HUES48 (cell line): ENCODE measurements around the gene FLT1.
A peak's percentile ranks its signal among the peaks of the same experiment; 100 is the strongest.

ENCODE experiments used
- H3K27ac ChIP-seq: one replicate; pipeline ENCODE4 v1.7.0; 2013; ENCODE audit warnings: low read depth, low read length, inconsistent platforms
- H3K27me3 ChIP-seq: 2 replicates; pipeline ENCODE4 v1.6.1; 2013; ENCODE audit warnings: mild to moderate bottlenecking, low read length; ENCODE audit not compliant: control insufficient read depth, insufficient read depth
- H3K36me3 ChIP-seq: 2 replicates; pipeline ENCODE4 v1.6.1; 2013; ENCODE audit warnings: low read length; ENCODE audit not compliant: control insufficient read depth, insufficient read depth
- H3K4me1 ChIP-seq: 2 replicates; pipeline ENCODE4 v1.6.1; 2013; ENCODE audit warnings: mild to moderate bottlenecking, low read length; ENCODE audit not compliant: control insufficient read depth, insufficient read depth
- H3K4me3 ChIP-seq: 2 replicates; pipeline ENCODE4 v1.5.1; 2013; ENCODE audit warnings: mild to moderate bottlenecking, low read depth, low read length
- H3K9ac ChIP-seq: 2 replicates; pipeline ENCODE4 v1.6.1; 2013; ENCODE audit warnings: mild to moderate bottlenecking, low read depth, low read length, moderate library complexity
- H3K9me3 ChIP-seq: 2 replicates; pipeline ENCODE4 v1.6.1; 2013; ENCODE audit warnings: low read length; ENCODE audit not compliant: control insufficient read depth, insufficient read depth

FLT1 gene

GRCh38 chr13:28527629-28528028 is 32.7 kb upstream of the FLT1 start:
- Histone ChIP-seq H3K9me3 (no peaks in the 10 kb centered on the region), H3K4me3 (no peak overlapping the region), H3K4me1 (peaks cover 26% of the 10 kb centered on the region), H3K36me3 (no peaks in the 10 kb centered on the region), H3K27ac (no peak overlapping the region), H3K27me3 (peaks cover 18% of the 10 kb centered on the region), H3K9ac (peak overlapping the region; percentile 17; the same call in 1 of the 2 replicates)

DNA sequence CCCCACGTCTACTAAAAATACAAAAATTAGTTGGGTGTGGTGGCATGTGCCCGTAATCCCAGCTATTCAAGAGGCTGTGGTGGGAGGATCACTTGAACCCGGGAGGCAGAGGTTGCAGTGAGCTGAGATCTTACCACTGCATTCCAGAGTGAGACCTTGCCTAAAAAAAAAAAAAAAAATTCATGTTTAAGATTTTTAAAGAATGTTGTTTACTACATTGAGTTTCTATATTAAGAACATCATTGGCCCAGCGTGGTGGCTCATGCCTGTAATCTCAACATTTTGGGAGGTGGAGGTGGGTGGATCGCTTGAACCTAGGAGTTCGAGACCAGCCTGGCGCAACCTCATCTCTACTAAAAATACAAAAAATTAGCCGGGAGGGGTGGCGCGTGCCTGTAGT is 31.9 kb upstream of the FLT1 start:
- Histone ChIP-seq H3K27me3 (peaks cover 12% of the 10 kb centered on the region), H3K9me3 (no peaks in the 10 kb centered on the region), H3K36me3 (no peaks in the 10 kb centered on the region), H3K27ac (no peak overlapping the region), H3K4me3 (no peak overlapping the region), H3K9ac (no peak overlapping the region), H3K4me1 (peaks cover 26% of the 10 kb centered on the region)

DNA sequence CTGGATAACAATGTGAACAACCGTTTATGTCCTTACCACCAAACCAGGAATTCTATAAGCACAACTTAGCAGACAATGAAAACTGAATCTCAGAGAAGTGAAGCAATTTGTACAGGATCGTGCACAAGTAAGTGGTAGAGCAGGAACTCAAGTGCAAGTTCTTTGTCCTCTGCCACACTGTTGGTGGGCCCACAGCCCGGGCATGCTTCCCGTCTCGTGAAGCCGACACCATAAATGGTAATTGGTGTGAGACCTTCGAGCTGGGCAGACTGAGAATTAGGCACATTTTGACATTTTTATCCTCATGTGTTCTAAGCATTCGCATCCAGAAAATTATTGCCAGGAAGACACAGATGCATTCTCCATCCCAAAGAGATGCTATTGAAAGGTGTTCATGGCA is 27.9 kb upstream of the FLT1 start:
- H3K27me3 ChIP-seq, result no peaks in the 10 kb centered on the region
- H3K9me3 ChIP-seq, result no peaks in the 10 kb centered on the region
- H3K4me3 ChIP-seq, result no peak overlapping the region
- H3K36me3 ChIP-seq, result no peaks in the 10 kb centered on the region
- no peak overlapping the region for H3K27ac ChIP-seq
- 0 out of 2 replicates have a peak, but pooled peaks cover 4% of the 10 kb centered on the region for H3K4me1 ChIP-seq
- H3K9ac ChIP-seq, result no peak overlapping the region

GRCh38 chr13:28513745-28514144 is 18.8 kb upstream of the FLT1 start:
- H3K9ac ChIP-seq, result no peak overlapping the region
- no peak overlapping the region for H3K27ac ChIP-seq
- H3K9me3 ChIP-seq, result no peaks in the 10 kb centered on the region
- no peaks in the 10 kb centered on the region for H3K36me3 ChIP-seq
- no peaks in the 10 kb centered on the region for H3K27me3 ChIP-seq
- no peak overlapping the region for H3K4me3 ChIP-seq
- peaks cover 14% of the 10 kb centered on the region for H3K4me1 ChIP-seq

- Histone ChIP-seq H3K9ac (no peak overlapping the region), H3K27ac (no peak overlapping the region), H3K4me3 (no peak overlapping the region), H3K36me3 (no peaks in the 10 kb centered on the region), H3K4me1 (peaks cover 17% of the 10 kb centered on the region), H3K27me3 (no peaks in the 10 kb centered on the region), H3K9me3 (no peaks in the 10 kb centered on the region)
Measured at GRCh38 chr13:28510542-28510941, 15.6 kb upstream of the FLT1 start.

GRCh38 chr13:28510066-28510465 is 15.1 kb upstream of the FLT1 start:
- H3K9ac ChIP-seq, result no peak overlapping the region
- H3K36me3 ChIP-seq, result no peaks in the 10 kb centered on the region
- no peak overlapping the region for H3K27ac ChIP-seq
- no peaks in the 10 kb centered on the region for H3K9me3 ChIP-seq
- no peaks in the 10 kb centered on the region for H3K27me3 ChIP-seq
- H3K4me3 ChIP-seq, result no peak overlapping the region
- H3K4me1 ChIP-seq, result peaks cover 19% of the 10 kb centered on the region

- Histone ChIP-seq H3K4me3 (no peak overlapping the region), H3K9ac (no peak overlapping the region), H3K27ac (no peak overlapping the region), H3K27me3 (no peaks in the 10 kb centered on the region; the same call in 1 of the 2 replicates), H3K9me3 (no peaks in the 10 kb centered on the region), H3K4me1 (peaks cover 23% of the 10 kb centered on the region), H3K36me3 (no peaks in the 10 kb centered on the region)
Measured at GRCh38 chr13:28505543-28506135, 10.7 kb upstream of the FLT1 start.

DNA sequence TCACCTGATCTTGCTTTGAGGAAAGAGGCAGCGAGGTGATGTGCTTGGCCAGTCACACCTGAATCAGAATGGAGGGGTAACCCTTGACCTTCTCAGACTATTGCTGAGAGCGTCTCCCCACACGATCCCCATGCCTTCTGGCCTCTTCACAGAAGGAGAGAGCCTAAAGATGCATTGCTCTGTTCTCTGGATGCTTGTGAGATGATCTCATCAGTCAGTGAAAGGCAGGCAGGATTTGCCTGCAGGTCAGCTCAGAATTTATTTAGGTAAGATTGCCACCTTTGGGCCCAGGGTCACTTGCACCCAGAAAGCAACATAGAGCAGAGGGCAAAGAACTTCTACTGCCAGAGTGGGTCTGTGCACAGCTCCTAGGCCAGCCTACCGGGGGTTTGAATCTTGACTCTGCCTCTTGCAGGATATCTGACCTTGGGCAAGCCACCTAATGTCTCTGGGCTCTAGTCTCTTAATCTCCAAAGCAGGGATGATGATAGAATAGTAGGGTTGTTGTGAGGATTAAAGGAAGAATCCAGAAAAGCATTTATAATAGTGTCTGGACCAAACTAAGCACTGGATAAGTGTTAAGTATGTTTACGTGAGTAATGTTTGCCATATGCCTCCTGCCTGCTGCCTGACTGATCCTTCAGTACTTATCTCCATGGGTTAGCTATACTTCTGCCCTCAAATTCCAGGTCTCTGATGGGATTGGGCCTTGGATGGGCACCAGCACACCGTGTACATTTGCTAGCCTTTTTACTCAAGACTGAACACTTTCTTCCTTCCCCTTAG is 8.4 kb upstream of the FLT1 start:
- Histone ChIP-seq H3K4me1 (peaks cover 20% of the 10 kb centered on the region), H3K9me3 (no peaks in the 10 kb centered on the region), H3K36me3 (no peaks in the 10 kb centered on the region), H3K27me3 (no peaks in the 10 kb centered on the region; the same call in 1 of the 2 replicates), H3K4me3 (no peak overlapping the region), H3K27ac (peak overlapping the region; percentile 24), H3K9ac (no peak overlapping the region)

- Histone ChIP-seq H3K36me3 (no peaks in the 10 kb centered on the region), H3K4me3 (no peak overlapping the region), H3K9ac (no peak overlapping the region), H3K27me3 (peaks cover 12% of the 10 kb centered on the region), H3K27ac (no peak overlapping the region), H3K9me3 (no peaks in the 10 kb centered on the region), H3K4me1 (peaks cover 32% of the 10 kb centered on the region)
Measured at GRCh38 chr13:28501547-28501946, 6.6 kb upstream of the FLT1 start.

GRCh38 chr13:28499609-28500008 is 4.7 kb upstream of the FLT1 start:
- Histone ChIP-seq H3K27me3 (peaks cover 25% of the 10 kb centered on the region), H3K9ac (no peak overlapping the region), H3K4me1 (peaks cover 38% of the 10 kb centered on the region), H3K27ac (no peak overlapping the region), H3K36me3 (no peaks in the 10 kb centered on the region), H3K9me3 (no peaks in the 10 kb centered on the region), H3K4me3 (no peak overlapping the region)

DNA sequence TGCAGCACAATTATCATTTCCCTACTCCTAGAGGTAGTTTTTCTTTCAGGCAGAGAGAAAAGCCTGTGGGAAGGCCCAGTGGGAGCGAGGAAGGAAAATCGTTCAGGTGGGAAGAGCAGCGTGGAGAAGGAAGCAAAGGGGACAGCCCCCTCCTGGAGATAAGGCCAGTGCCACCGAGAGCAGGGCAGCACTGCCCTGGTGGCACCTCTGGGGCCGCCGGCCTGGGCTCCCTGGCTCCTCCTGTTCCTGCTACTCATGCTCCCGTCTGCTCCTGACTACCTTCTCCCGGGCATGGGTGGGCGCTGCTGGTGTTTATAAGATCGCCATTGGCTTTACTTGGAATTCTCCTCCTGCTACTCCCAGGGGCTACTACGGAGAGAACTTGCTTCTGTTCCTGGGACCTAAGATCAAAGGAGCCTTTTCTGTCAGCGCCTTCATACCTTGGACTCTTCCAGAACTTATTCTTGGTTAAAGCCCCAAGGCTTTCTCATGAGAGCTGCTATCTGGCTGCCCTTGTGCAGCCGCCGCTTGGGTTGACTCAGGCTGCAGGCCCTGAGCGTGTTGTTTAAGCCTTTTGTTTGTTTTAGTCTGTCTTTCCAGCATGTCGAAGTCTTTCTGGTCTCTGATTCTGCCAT is 3.7 kb upstream of the FLT1 start:
- Histone ChIP-seq H3K4me1 (peaks cover 37% of the 10 kb centered on the region), H3K9me3 (no peaks in the 10 kb centered on the region), H3K27ac (no peak overlapping the region), H3K4me3 (no peak overlapping the region), H3K36me3 (no peaks in the 10 kb centered on the region), H3K9ac (no peak overlapping the region), H3K27me3 (peaks cover 25% of the 10 kb centered on the region)
